Brain microvascular endothelial cell (primary cell): ENCODE measurements around the gene R3HDM4.

Experiments
- DNase-seq: peaks from one replicate; pipeline ENCODE4 v3.0.0-alpha.2; 2020
- H3K27ac ChIP-seq: fragments of 250-450 bp; sonication (Bioruptor Pico); 2 replicates; pipeline ENCODE4 v1.5.1; 2020; ENCODE audit warnings: mild to moderate bottlenecking, moderate library complexity
- H3K27me3 ChIP-seq: fragments of 250-450 bp; sonication (Bioruptor Pico); replicated peaks from 2 replicates; pipeline ENCODE4 v1.5.1; 2020; ENCODE audit warnings: mild to moderate bottlenecking
- H3K36me3 ChIP-seq: fragments of 250-450 bp; sonication (Bioruptor Pico); replicated peaks from 2 replicates; pipeline ENCODE4 v1.5.1; 2020; ENCODE audit warnings: mild to moderate bottlenecking
- H3K4me3 ChIP-seq: 2 replicates; pipeline ENCODE4 v1.5.1; 2011; ENCODE audit warnings: low read depth, mild to moderate bottlenecking, control low read depth, low read length, moderate library complexity
- in situ Hi-C: cut with HindIII; loops from 2 replicates; pipeline ENCODE4 v1.10.0; 2017; ENCODE audit warnings: low sequenced_read_pairs, low pct_ligation_motif_present
- TF ChIP-seq, protein P1 (sequence below): IDR thresholded peaks from 2 replicates; pipeline ENCODE4 v1.5.1; 2011; ENCODE audit warnings: low read depth, mild to moderate bottlenecking, moderate library complexity, low read length, control low read depth, inconsistent platforms; ENCODE audit errors: missing control alignments

The R3HDM4 gene

GRCh38 chr19:918152-918437, 5.1 kb upstream of the R3HDM4 start:
- no peak for DNase-seq
- no peak overlapping the region for H3K4me3 ChIP-seq
- in situ Hi-C loops = no loop called here

GRCh38 chr19:917323-918151, 4.5 kb upstream of the R3HDM4 start, which contains the start of gene KISS1R:
TSS of gene KISS1R (plus strand) at chr19:917333. CDS start at chr19:917503, 170 bp downstream.
- H3K4me3 ChIP-seq = no peak within 1 kb of the TSS
- no peaks in the 10 kb centered on the region for H3K36me3 ChIP-seq
- in situ Hi-C loops = no loop called here
- H3K27me3 ChIP-seq = peaks cover 31% of the 10 kb centered on the region
- H3K27ac ChIP-seq = no peak within 1 kb of the TSS
- TF ChIP-seq, protein P1, sequence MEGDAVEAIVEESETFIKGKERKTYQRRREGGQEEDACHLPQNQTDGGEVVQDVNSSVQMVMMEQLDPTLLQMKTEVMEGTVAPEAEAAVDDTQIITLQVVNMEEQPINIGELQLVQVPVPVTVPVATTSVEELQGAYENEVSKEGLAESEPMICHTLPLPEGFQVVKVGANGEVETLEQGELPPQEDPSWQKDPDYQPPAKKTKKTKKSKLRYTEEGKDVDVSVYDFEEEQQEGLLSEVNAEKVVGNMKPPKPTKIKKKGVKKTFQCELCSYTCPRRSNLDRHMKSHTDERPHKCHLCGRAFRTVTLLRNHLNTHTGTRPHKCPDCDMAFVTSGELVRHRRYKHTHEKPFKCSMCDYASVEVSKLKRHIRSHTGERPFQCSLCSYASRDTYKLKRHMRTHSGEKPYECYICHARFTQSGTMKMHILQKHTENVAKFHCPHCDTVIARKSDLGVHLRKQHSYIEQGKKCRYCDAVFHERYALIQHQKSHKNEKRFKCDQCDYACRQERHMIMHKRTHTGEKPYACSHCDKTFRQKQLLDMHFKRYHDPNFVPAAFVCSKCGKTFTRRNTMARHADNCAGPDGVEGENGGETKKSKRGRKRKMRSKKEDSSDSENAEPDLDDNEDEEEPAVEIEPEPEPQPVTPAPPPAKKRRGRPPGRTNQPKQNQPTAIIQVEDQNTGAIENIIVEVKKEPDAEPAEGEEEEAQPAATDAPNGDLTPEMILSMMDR = peak; percentile 43
- no peak for DNase-seq

More at GRCh38 chr19:918152-918437, 5.1 kb upstream of the R3HDM4 start:
- no peak overlapping the region for H3K27ac ChIP-seq
- H3K27me3 ChIP-seq = peaks cover 31% of the 10 kb centered on the region
- H3K36me3 ChIP-seq = no peaks in the 10 kb centered on the region
- TF ChIP-seq, protein P1 = no peak

DNA sequence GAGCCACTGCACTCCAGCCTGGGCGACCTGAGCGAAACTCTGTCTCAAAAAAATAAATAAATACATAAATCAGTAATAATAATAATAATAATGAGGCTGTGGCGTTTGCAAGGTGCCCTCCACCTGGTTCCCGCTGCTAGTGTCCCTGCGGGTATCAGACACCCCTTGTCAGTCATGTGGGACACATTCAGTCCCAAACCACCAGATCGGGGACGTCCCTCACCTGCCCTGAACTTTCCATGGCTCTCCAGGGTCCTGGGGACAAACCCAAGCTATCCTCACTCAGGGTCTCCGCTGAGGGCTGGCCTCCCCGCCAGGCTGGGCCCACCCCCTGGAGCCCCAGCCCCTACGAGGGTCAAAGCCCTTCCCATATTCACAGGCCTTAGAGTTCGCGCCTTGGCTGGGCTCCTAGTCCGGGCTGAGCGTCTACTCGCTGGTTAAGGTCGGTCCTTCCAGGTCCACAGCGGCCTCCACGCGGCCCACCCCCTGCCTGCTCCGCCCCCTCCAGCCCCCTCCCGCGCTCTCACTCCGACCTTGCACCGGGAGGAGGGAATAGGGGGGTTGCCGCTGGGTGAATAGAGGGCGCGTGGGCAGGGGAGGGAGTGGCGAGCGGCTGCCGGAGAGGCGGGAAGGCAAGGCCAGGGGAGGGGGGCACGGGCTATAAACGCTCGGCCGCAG, 3.8 kb upstream of the R3HDM4 start:
- TF ChIP-seq, protein P1 = no peak
- in situ Hi-C loops = no loop called here
- Histone ChIP-seq H3K36me3 (no peaks in the 10 kb centered on the region), H3K27me3 (peaks cover 31% of the 10 kb centered on the region), H3K4me3 (no peak overlapping the region), H3K27ac (no peak overlapping the region)
- no peak for DNase-seq

GRCh38 chr19:912181-913079, 589 bp downstream of the R3HDM4 start:
- H3K4me3 ChIP-seq = peak overlapping the region; percentile 80
- no peaks in the 10 kb centered on the region for H3K36me3 ChIP-seq
- in situ Hi-C loops = no loop called here
- TF ChIP-seq, protein P1 = no peak
- no peak for DNase-seq
- H3K27me3 ChIP-seq = peaks cover 6% of the 10 kb centered on the region
- H3K27ac ChIP-seq = no peak overlapping the region

DNA sequence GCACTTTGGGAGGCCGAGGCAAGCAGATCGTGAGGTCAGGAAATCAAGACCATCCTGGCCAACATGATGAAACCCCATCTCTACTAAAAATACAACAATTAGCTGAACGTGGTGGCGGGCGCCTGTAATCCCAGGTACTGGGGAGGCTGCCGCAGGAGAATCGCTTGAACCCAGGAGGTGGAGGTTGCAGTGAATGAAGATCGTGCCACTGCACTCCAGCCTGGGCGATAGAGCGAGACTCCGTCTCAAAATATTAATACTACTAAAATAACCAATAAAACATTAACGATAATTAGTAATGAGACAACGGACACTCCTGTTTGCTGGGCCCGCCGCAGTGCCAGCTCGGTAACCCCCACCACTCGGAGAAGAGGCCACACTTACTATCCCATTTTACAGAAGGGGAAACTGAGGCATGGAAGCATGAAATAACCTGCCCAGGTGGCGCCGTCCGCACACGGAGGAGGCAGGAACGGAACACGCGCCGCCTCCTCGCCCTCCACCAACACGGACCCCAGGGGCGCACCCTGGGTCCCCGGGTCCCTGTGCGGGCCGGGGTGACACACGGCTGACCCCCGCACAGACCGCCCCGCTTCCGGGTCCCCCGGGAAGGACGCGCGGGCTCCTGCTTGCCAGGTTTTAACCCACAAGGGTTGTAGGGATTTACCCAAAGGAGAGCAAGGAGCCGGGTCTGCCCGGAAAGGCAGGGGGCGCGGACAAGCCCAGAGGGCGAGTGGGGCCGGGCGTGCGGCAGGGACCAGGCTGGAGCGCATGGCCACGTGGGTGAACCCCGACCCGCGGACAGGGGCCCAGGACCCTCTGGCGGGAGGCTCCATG, 1.6 kb downstream of the R3HDM4 start:
- DNase-seq = no peak
- TF ChIP-seq, protein P1 = no peak
- H3K4me3 ChIP-seq = peak overlapping the region; percentile 39
- no peaks in the 10 kb centered on the region for H3K36me3 ChIP-seq
- H3K27ac ChIP-seq = no peak overlapping the region
- no peaks in the 10 kb centered on the region for H3K27me3 ChIP-seq
- in situ Hi-C loops = no loop called here
